SU-DHL-6 (cell line): Measurements from ENCODE around the gene FAM107B.

Source experiments
- H2AFZ ChIP-seq: fragments of 200-600 bp; sonication (generic); 2 replicates; pipeline ENCODE4 v1.6.1; 2014; ENCODE audit warnings: low read depth, mild to moderate bottlenecking, moderate library complexity, mixed read lengths, antibody characterized with exemption, low read length; ENCODE audit not compliant: severe bottlenecking
- H3F3A ChIP-seq: fragments of 200-600 bp; shearing (Covaris generic); 2 replicates; pipeline ENCODE4 v1.6.0; 2016; ENCODE audit warnings: antibody characterized with exemption, mild to moderate bottlenecking; ENCODE audit not compliant: insufficient read depth
- H3K27ac ChIP-seq: fragments of 200-600 bp; sonication (generic); 2 replicates; pipeline ENCODE4 v1.5.1; 2016; ENCODE audit warnings: low read depth, mild to moderate bottlenecking, low read length, moderate library complexity, mixed read lengths
- H3K27me3 ChIP-seq: fragments of 200-600 bp; sonication (generic), shearing (Covaris generic); 2 replicates; pipeline ENCODE4 v1.6.0; 2014; ENCODE audit warnings: mild to moderate bottlenecking, low read length
- H3K36me3 ChIP-seq: fragments of 200-600 bp; sonication (generic); 2 replicates; pipeline ENCODE4 v1.6.1; 2014; ENCODE audit warnings: mild to moderate bottlenecking, low read length, mixed read lengths
- H3K4me2 ChIP-seq: fragments of 300-600, 200-600 bp; shearing (Covaris generic), sonication (generic); 2 replicates; pipeline ENCODE4 v1.6.0; 2014; ENCODE audit warnings: low read length, low read depth, mild to moderate bottlenecking; ENCODE audit not compliant: poor library complexity, severe bottlenecking
- H3K4me3 ChIP-seq: fragments of 200-600 bp; sonication (generic); 2 replicates; pipeline ENCODE4 v1.5.1; 2014; ENCODE audit warnings: antibody characterized with exemption, low read length, mild to moderate bottlenecking, mixed read lengths; ENCODE audit not compliant: insufficient read depth, poor library complexity, severe bottlenecking
- H3K79me2 ChIP-seq: fragments of 200-600 bp; sonication (generic); 2 replicates; pipeline ENCODE4 v1.6.1; 2014; ENCODE audit warnings: mild to moderate bottlenecking, low read length, moderate library complexity; ENCODE audit not compliant: insufficient read depth
- H3K9ac ChIP-seq: fragments of 200-600 bp; sonication (generic); 2 replicates; pipeline ENCODE4 v1.7.0; 2014; ENCODE audit warnings: mild to moderate bottlenecking, low read length
- H3K9me2 ChIP-seq: fragments of 200-600 bp; sonication (generic); replicated peaks from 2 replicates; pipeline ENCODE4 v1.6.1; 2014; ENCODE audit warnings: low read length; ENCODE audit not compliant: insufficient read depth
- H3K9me3 ChIP-seq: fragments of 200-600 bp; sonication (generic); 2 replicates; pipeline ENCODE4 v1.6.1; 2014; ENCODE audit warnings: low read length, mixed read lengths; ENCODE audit not compliant: insufficient read depth
- H4K20me1 ChIP-seq: fragments of 200-600 bp; sonication (generic); 2 replicates; pipeline ENCODE4 v1.6.1; 2014; ENCODE audit warnings: low read depth, mild to moderate bottlenecking, antibody characterized with exemption, low read length, moderate library complexity, mixed read lengths
- CTCF ChIP-seq: fragments of 200-600 bp; sonication (generic); IDR thresholded peaks from one replicate; pipeline ENCODE4 v1.5.1; 2017; ENCODE audit warnings: antibody characterized with exemption, mild to moderate bottlenecking, low read length, moderate library complexity; ENCODE audit not compliant: insufficient read depth, poor library complexity, severe bottlenecking
- EZH2phosphoT487 ChIP-seq: fragments of 200-600 bp; sonication (generic), shearing (Covaris generic); conservative IDR thresholded peaks from 2 replicates; pipeline ENCODE4 v1.6.1; 2018; ENCODE audit warnings: mild to moderate bottlenecking, antibody characterized with exemption, low read length, moderate library complexity, mixed read lengths

FAM107B gene

GRCh38 chr10:14560791-14561765, 213.6 kb downstream of the FAM107B start:
- TF ChIP-seq CTCF (no peak), EZH2phosphoT487 (no peak)
- H3K27me3 ChIP-seq: no peaks in the 10 kb centered on the region
- H3K9ac ChIP-seq: no peak overlapping the region
- H3F3A ChIP-seq: peaks cover 28% of the 10 kb centered on the region
- H3K36me3 ChIP-seq: peaks cover 15% of the 10 kb centered on the region
- peak overlapping the region; percentile 57 for H3K4me2 ChIP-seq
- no peak overlapping the region for H2AFZ ChIP-seq
- peak overlapping the region; percentile 52; the same call in 1 of the 2 replicates for H3K27ac ChIP-seq
- H3K79me2 ChIP-seq: peaks cover 100% of the 10 kb centered on the region
- H3K9me3 ChIP-seq: no peaks in the 10 kb centered on the region
- H3K9me2 ChIP-seq: no peaks in the 10 kb centered on the region
- H4K20me1 ChIP-seq: peaks cover 54% of the 10 kb centered on the region
- H3K4me3 ChIP-seq: no peak overlapping the region

- Histone ChIP-seq H3K27me3 (no peaks in the 10 kb centered on the region), H3K27ac (peak overlapping the region; percentile 52; the same call in 1 of the 2 replicates), H3K4me2 (peak overlapping the region; percentile 57), H2AFZ (no peak overlapping the region), H3K4me3 (no peak overlapping the region), H3F3A (peaks cover 24% of the 10 kb centered on the region), H4K20me1 (peaks cover 59% of the 10 kb centered on the region), H3K79me2 (peaks cover 100% of the 10 kb centered on the region), H3K36me3 (peaks cover 14% of the 10 kb centered on the region), H3K9me3 (no peaks in the 10 kb centered on the region), H3K9ac (peak overlapping the region; percentile 17), H3K9me2 (no peaks in the 10 kb centered on the region)
- TF ChIP-seq CTCF (no peak), EZH2phosphoT487 (no peak)
Observed at GRCh38 chr10:14560274-14560673, 214.4 kb downstream of the FAM107B start.

- Histone ChIP-seq H3K9ac (no peak overlapping the region), H3K27me3 (no peaks in the 10 kb centered on the region), H3K36me3 (peaks cover 13% of the 10 kb centered on the region), H3K9me2 (no peaks in the 10 kb centered on the region), H3K4me3 (no peak overlapping the region), H3F3A (peaks cover 26% of the 10 kb centered on the region), H3K27ac (no peak overlapping the region), H3K9me3 (no peaks in the 10 kb centered on the region), H3K4me2 (no peak overlapping the region), H2AFZ (no peak overlapping the region), H4K20me1 (peaks cover 66% of the 10 kb centered on the region), H3K79me2 (peaks cover 100% of the 10 kb centered on the region)
- TF ChIP-seq EZH2phosphoT487 (no peak), CTCF (no peak)
Observed at GRCh38 chr10:14558025-14558424, 216.7 kb downstream of the FAM107B start.
